PC-3 (cell line): ENCODE data around the gene ACE2. TPM values are rescaled to one million over a fixed set of nuclear protein-coding genes. Genes with fewer than 3 reads are reported as not detected.

Experiments used
- ATAC-seq: fragments of 200-7000 bp; cut with Tn5 transposase; 2 replicates; pipeline ENCODE4 v1.9.1; 2020; ENCODE audit warnings: mild to moderate bottlenecking, moderate library complexity
- BruUV-seq: library from RNA; stranded (reverse); fragments of 400-500 nt; replicated peaks from 2 replicates; lab custom pipeline; 2021; lab: Mats Ljungman, UMichigan
- CTCF ChIA-PET: fragments of 300-600 bp; sonication (Branson Sonifier 250); formaldehyde crosslinking; loops from one replicate; lab custom pipeline; 2022; ENCODE audit warnings: antibody characterized with exemption; lab: Charles Lee
- POLR2A ChIA-PET: fragments of 300-600 bp; sonication (Branson Sonifier 250); formaldehyde crosslinking; loops from one replicate; lab custom pipeline; 2022; ENCODE audit warnings: antibody characterized with exemption; ENCODE audit not compliant: unreplicated experiment; lab: Charles Lee
- DNase-seq: peaks from one replicate; pipeline ENCODE4 v3.0.0-alpha.2; 2015
- H2AFZ ChIP-seq: fragments of 300-600 bp; sonication (generic); 2 replicates; pipeline ENCODE4 v1.6.0; 2016; ENCODE audit warnings: antibody characterized with exemption, low read length
- H3F3A ChIP-seq: fragments of 300-600 bp; sonication (generic); one replicate; pipeline ENCODE4 v1.6.0; 2017; ENCODE audit warnings: antibody characterized with exemption, low read length, control low read depth, mild to moderate bottlenecking; ENCODE audit not compliant: unreplicated experiment
- H3K27ac ChIP-seq: fragments of 300-600 bp; sonication (generic); 2 replicates; pipeline ENCODE4 v1.5.1; 2016; ENCODE audit warnings: mild to moderate bottlenecking, low read length
- H3K27me3 ChIP-seq: fragments of 300-600 bp; sonication (generic); 2 replicates; pipeline ENCODE4 v1.6.1; 2016; ENCODE audit warnings: low read length, mixed read lengths
- H3K36me3 ChIP-seq: fragments of 300-600 bp; sonication (generic); 2 replicates; pipeline ENCODE4 v1.6.1; 2016; ENCODE audit warnings: low read depth, mixed run types, low read length, mixed read lengths
- H3K4me1 ChIP-seq: fragments of 300-600 bp; sonication (generic); 2 replicates; pipeline ENCODE4 v1.5.1; 2016; ENCODE audit warnings: low read length; ENCODE audit not compliant: insufficient read depth
- H3K4me2 ChIP-seq: fragments of 300-600 bp; sonication (generic); 2 replicates; pipeline ENCODE4 v1.6.0; 2016; ENCODE audit warnings: low read length
- H3K4me3 ChIP-seq: fragments of 300-600 bp; sonication (generic); 2 replicates; pipeline ENCODE4 v1.5.1; 2016; ENCODE audit warnings: mild to moderate bottlenecking, low read length, mixed read lengths
- H3K79me2 ChIP-seq: fragments of 300-600 bp; sonication (generic); 2 replicates; pipeline ENCODE4 v1.6.1; 2017; ENCODE audit warnings: low read length, mixed read lengths
- H3K9ac ChIP-seq: fragments of 300-600 bp; sonication (generic); 2 replicates; pipeline ENCODE4 v1.6.0; 2016; ENCODE audit warnings: mild to moderate bottlenecking, low read length
- H3K9me2 ChIP-seq: fragments of 300-600 bp; sonication (generic); replicated peaks from 2 replicates; pipeline ENCODE4 v1.6.1; 2016; ENCODE audit warnings: mixed run types, low read length, mixed read lengths
- H3K9me3 ChIP-seq: fragments of 300-600 bp; sonication (generic); 2 replicates; pipeline ENCODE4 v1.6.1; 2016; ENCODE audit warnings: low read length, mixed read lengths
- H4K20me1 ChIP-seq: fragments of 300-600 bp; sonication (generic); 2 replicates; pipeline ENCODE4 v1.6.1; 2016; ENCODE audit warnings: low read length, mixed read lengths
- CTCF ChIP-seq: fragments of 300-600 bp; sonication (generic); conservative IDR thresholded peaks from 2 replicates; pipeline ENCODE4 v1.5.1; 2017; ENCODE audit warnings: antibody characterized with exemption, low read depth, mild to moderate bottlenecking, low read length
- EZH2 ChIP-seq: fragments of 300-600 bp; sonication (generic); IDR thresholded peaks from one replicate; pipeline ENCODE4 v1.6.1; 2017; ENCODE audit warnings: antibody characterized with exemption, mild to moderate bottlenecking, low read length; ENCODE audit not compliant: unreplicated experiment
- EZH2phosphoT487 ChIP-seq: fragments of 300-600 bp; sonication (generic); IDR thresholded peaks from 2 replicates; pipeline ENCODE4 v1.6.1; 2018; ENCODE audit warnings: mild to moderate bottlenecking, antibody characterized with exemption, low read length, borderline replicate concordance
- intact Hi-C: fragments of 100-400 bp; cut with micrococcal nuclease; formaldehyde crosslinking; loops from 2 replicates; pipeline ENCODE4 v1.9.0; 2023
- total RNA-seq: library from RNA; depleted of rRNA; stranded (reverse); fragments of >200 nt; gene quantifications from 2 replicates; pipeline ENCODE4 v1.2.3, GENCODE V29; 2014

ACE2 gene
- total RNA-seq, 1 experiment from 2014 or later: 1.2 TPM

- no peak overlapping the region for H3K9ac ChIP-seq
- TF ChIP-seq EZH2phosphoT487: no peak
- TF ChIP-seq EZH2: no peak
- TF ChIP-seq CTCF: no peak
- ChIA-PET CTCF (interaction anchor here (0.7 kb wide), 1 partner anchor 26 kb away, joined by 3 read pairs; no protein-coding TSS in a partner anchor), POLR2A (no interaction called here)
- peak overlapping the region; percentile 73 for H3K27ac ChIP-seq
- no peaks in the 10 kb centered on the region for H3K36me3 ChIP-seq
- intact Hi-C loops: loop anchor here (2.0 kb wide), 1 partner anchor 26 kb away; no protein-coding TSS in a partner anchor
- H3F3A ChIP-seq: peaks cover 9% of the 10 kb centered on the region
- H3K9me3 ChIP-seq: no peaks in the 10 kb centered on the region
- no peaks in the 10 kb centered on the region for H3K27me3 ChIP-seq
- no peaks in the 10 kb centered on the region for H4K20me1 ChIP-seq
- peak overlapping the region; percentile 71 for H3K4me2 ChIP-seq
- peak overlapping the region; percentile 39; the same call in 1 of the 2 replicates for H3K4me3 ChIP-seq
- no TSS peak for BruUV-seq
- H2AFZ ChIP-seq: 0 out of 2 replicates have a peak overlapping the region, but pooled peaks have one; percentile 25
- peak; percentile 99 for ATAC-seq
- peaks cover 30% of the 10 kb centered on the region for H3K4me1 ChIP-seq
- H3K9me2 ChIP-seq: no peaks in the 10 kb centered on the region
- H3K79me2 ChIP-seq: no peaks in the 10 kb centered on the region
- peak; percentile 93 for DNase-seq
These were observed 18.4 kb upstream of the ACE2 start for GRCh38 chrX:15619053-15619755.

GRCh38 chrX:15617111-15617510 lies 16.4 kb upstream of the ACE2 start:
- BruUV-seq: no TSS peak
- H3K9me2 ChIP-seq: no peaks in the 10 kb centered on the region
- ChIA-PET POLR2A (no interaction called here), CTCF (no interaction called here)
- H3F3A ChIP-seq: peaks cover 9% of the 10 kb centered on the region
- H3K4me1 ChIP-seq: peaks cover 30% of the 10 kb centered on the region
- DNase-seq: no peak
- no peaks in the 10 kb centered on the region for H3K79me2 ChIP-seq
- no peaks in the 10 kb centered on the region for H4K20me1 ChIP-seq
- H3K36me3 ChIP-seq: no peaks in the 10 kb centered on the region
- no peak overlapping the region for H2AFZ ChIP-seq
- no peak overlapping the region for H3K27ac ChIP-seq
- H3K4me2 ChIP-seq: no peak overlapping the region
- no peaks in the 10 kb centered on the region for H3K9me3 ChIP-seq
- no peak overlapping the region for H3K9ac ChIP-seq
- intact Hi-C loops: no loop called here
- H3K27me3 ChIP-seq: no peaks in the 10 kb centered on the region
- no peak for ATAC-seq
- TF ChIP-seq EZH2phosphoT487: no peak
- TF ChIP-seq CTCF: no peak
- no peak for TF ChIP-seq EZH2
- no peak overlapping the region for H3K4me3 ChIP-seq

GRCh38 chrX:15616531-15616930 lies 15.8 kb upstream of the ACE2 start:
- no peak overlapping the region for H3K27ac ChIP-seq
- no peaks in the 10 kb centered on the region for H3K79me2 ChIP-seq
- H3K9me2 ChIP-seq: no peaks in the 10 kb centered on the region
- ATAC-seq (no peak), DNase-seq (no peak)
- no peaks in the 10 kb centered on the region for H3K36me3 ChIP-seq
- no peak overlapping the region for H3K9ac ChIP-seq
- ChIA-PET CTCF (no interaction called here), POLR2A (no interaction called here)
- H3K4me3 ChIP-seq: no peak overlapping the region
- intact Hi-C loops: no loop called here
- H3K4me1 ChIP-seq: peaks cover 30% of the 10 kb centered on the region
- no peak overlapping the region for H2AFZ ChIP-seq
- H3K4me2 ChIP-seq: no peak overlapping the region
- H3K9me3 ChIP-seq: no peaks in the 10 kb centered on the region
- peaks cover 9% of the 10 kb centered on the region for H3F3A ChIP-seq
- TF ChIP-seq EZH2phosphoT487 (no peak), CTCF (no peak), EZH2 (no peak)
- H3K27me3 ChIP-seq: no peaks in the 10 kb centered on the region
- H4K20me1 ChIP-seq: no peaks in the 10 kb centered on the region
- BruUV-seq: no TSS peak
